Kidney glomerular epithelial cell (primary cell): ENCODE results near the gene ARCN1.

Source experiments
- DNase-seq: peaks from one replicate; lab custom pipeline; 2025; lab: John Stamatoyannopoulos, UW

ARCN1 gene

GRCh38 chr11:118639899-118640298 is 67.7 kb downstream of the ARCN1 start:
- no peak for DNase-seq

- no peak for DNase-seq
Measured at GRCh38 chr11:118640332-118641154, 68.3 kb downstream of the ARCN1 start.

GRCh38 chr11:118641397-118642019 is 69.3 kb downstream of the ARCN1 start:
- DNase-seq, result no peak

GRCh38 chr11:118643142-118643994 is 71.2 kb downstream of the ARCN1 start:
- DNase-seq, result no peak

- no peak for DNase-seq
Measured at GRCh38 chr11:118643995-118644345, 71.8 kb downstream of the ARCN1 start.

- no peak for DNase-seq
Measured at GRCh38 chr11:118644496-118644895, 72.3 kb downstream of the ARCN1 start.

GRCh38 chr11:118645066-118645715 is 73.0 kb downstream of the ARCN1 start:
- no peak for DNase-seq

- DNase-seq, result no peak
Measured at GRCh38 chr11:118646393-118646792, 74.2 kb downstream of the ARCN1 start.

GRCh38 chr11:118648291-118648690 is 76.1 kb downstream of the ARCN1 start:
- DNase-seq, result no peak

GRCh38 chr11:118649941-118650340 is 77.7 kb downstream of the ARCN1 start:
- no peak for DNase-seq

- DNase-seq, result no peak
Measured at GRCh38 chr11:118650366-118650765, 78.2 kb downstream of the ARCN1 start.

GRCh38 chr11:118651820-118652219 is 79.6 kb downstream of the ARCN1 start:
- DNase-seq, result no peak
